GM10847 (cell line): Measurements from ENCODE around the gene CKB.

Experiments used
- POLR2A ChIP-seq: IDR thresholded peaks from 2 replicates; pipeline ENCODE4 v1.6.1; 2011; ENCODE audit not compliant: insufficient read length; ENCODE audit errors: extremely low read depth

Gene CKB

DNA sequence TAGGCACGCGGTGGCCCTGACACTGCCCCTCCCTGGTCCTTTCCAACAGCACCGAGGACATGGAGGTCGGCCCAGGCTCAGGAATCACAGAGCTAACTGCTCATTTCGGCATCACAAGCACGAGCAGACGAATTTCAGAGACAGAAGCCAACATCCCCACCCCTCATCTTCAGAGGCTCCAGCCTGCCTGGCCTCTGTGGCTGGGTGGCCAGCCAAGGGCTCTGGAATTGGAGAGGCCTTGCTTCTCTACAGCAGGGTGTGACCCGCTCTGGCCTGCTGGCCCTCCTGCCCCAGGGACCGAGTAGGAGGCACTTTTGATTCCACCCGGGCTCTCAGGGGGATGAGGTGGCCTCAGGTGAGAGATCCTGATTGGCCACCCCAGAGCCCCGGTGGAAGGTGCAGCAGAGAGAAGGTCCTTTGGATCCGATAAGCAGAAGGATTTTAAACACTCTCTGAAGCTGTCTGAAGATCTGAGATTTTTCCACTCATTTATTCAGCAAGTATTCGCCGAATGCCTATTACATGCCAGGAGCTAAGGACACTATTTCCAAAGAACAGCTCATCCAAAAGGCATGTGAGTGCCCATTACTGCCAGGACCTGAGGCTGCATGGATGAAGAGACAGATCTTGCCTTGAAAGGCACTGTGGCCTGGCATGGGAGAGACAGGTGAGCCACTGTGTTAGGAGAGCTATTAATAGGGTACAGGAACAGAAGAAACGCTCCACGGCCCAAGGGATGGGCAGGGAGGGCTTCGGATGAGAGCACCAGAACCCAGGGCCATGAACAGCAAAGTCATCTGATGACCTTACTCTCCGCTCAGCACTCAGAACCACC is 29.6 kb upstream of the CKB start:
- no peak for TF ChIP-seq POLR2A

DNA sequence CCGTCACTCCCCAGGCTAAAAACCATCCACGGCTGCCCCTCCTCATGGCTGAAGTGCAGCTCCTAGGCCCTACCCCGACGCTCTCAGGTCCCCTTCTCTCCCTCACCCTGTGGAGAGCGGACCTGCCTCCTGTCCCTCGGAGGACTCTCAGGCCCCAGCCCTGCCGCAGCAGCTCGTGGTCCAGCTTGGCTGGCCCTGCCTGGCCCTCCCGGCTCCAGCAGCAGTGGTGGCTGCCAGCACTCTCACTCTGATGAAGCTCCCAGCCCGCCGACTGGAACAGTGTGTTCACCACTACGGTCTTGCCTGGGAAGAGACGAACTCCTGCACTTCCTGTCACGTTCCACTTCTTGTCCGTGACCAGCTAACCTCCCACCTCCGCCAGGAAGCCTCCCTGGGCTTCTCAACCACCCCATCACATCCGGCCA is 28.7 kb upstream of the CKB start:
- TF ChIP-seq POLR2A = no peak

DNA sequence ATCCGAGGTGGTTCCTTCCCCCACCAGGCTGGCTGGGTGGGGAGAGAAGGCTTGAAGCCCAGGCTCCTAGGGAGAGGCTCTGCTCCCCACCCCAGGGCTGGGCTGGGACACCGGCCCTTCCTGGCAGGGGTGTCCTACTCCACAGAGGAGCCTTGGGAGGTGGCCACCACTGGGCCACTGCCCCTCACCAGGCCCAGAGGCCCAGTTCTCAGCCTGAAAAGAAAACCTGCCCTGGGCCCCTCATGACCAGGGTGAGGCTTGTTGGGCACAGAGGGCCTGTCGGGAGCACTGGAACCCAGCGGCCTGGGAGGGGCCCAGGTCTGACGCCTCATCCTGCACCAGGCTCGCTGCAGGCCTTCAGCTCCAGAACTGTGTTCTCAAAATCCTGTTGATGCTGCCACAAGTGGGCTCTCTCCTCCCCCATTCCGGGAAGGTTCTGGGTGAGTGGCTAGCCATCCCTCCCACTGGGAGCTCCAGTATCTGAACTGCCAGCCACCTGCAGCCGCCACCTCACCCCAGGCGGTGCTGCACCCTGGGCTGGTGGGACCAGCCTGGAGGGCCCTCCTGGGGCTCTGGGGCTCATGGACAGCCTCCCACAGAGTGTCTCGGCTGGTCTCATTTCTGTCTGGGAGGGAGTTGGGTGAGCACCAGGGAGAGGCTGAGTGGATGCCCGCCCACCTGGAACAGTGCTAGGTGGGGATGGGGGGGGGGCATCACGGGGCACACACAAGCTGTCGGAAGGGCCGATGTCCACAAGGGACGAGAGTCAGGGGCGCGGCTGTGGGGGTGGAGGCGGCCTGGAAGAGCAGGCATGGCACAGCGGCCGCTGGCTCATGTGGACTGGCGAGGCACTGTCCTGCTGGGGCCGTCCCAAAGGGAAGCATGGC is 28.1 kb upstream of the CKB start:
- TF ChIP-seq POLR2A = no peak

DNA sequence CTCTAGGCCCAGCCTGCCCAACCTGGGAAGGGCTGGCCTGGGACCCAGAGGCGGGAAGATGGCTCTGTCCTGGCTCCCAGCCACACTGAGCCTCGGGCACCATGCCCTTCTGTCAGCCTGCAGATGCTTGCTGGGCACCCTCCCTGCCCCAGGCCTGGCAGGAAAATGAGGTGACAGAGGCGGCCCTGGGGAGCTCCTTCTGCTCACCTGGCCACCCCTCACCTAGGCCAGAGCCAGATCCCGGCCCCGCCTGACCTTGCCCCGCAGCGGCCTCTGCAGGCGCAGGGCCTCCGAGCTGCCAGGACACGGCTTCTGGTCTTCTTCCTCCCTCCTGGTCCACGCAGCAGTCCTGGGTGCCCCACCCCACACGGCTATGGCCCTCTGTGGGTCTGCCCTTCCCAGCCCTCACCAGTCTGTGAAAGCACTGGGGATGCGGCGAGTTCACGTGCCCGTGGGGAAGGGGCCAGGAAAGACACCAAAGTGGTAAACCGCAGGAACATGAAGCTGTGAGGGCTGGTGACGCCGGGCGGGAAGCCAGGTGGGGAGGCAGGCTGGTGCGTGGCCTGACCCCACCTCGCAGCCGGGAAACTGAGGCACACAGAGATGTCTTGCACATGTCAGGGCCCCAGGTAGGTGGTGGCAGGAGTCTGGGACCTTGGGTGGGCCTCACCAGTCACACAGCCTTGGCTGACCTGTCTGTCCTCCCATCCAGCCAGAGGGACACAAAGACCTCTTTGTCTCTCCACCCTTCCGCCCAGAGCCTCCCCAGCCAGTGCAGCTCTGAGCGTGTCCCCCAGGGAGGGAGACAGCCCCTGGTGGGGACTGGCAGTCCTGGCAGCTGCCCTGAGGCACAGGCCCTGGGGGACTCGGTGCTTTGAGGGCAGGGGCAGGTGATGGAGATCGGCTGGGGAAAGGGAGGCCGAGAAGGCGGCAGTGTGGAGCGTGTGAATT is 27.0 kb upstream of the CKB start:
- TF ChIP-seq POLR2A = no peak

DNA sequence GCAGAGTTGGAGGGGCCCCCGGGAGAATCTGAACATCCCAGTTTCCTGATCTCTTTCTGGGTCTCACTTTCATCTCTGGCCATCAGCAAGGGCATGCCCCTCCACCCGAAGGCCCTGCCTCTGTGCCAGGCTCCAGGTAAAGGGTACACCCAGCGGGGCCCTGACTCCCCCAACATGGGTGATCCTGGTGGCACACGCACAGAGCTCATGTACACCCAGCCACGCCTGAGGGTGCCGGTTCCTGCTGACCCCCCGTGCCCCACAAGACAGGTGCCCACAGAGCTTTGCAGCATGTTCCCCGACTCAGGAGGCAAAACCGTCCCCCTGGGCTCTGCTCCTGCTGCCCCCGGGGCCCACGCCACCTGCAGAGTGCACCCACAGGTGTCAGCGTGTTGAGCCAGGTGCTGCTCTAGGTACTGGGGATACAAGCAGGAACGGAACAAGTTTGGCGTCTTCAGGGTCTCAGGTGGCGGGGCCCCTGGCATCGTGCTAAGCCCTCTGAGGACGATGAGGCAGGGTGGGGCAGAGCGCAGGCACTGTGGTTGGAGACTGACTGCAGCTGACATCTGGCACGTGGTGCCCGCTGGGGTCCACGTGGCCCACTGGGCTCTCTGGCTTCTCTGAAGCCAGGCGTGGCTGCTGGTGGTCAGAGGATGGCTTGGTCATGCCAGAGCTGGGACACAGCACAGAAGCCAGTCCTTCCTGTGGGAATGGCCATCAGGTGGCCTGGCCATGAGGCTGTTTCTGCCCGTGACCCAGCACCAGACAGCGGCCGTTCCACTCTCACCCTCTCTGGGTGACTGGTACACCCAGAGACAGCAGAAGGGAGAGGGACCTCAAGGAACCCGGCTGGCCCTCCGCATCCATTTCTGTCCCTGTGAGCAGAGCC is 26.1 kb upstream of the CKB start:
- no peak for TF ChIP-seq POLR2A

DNA sequence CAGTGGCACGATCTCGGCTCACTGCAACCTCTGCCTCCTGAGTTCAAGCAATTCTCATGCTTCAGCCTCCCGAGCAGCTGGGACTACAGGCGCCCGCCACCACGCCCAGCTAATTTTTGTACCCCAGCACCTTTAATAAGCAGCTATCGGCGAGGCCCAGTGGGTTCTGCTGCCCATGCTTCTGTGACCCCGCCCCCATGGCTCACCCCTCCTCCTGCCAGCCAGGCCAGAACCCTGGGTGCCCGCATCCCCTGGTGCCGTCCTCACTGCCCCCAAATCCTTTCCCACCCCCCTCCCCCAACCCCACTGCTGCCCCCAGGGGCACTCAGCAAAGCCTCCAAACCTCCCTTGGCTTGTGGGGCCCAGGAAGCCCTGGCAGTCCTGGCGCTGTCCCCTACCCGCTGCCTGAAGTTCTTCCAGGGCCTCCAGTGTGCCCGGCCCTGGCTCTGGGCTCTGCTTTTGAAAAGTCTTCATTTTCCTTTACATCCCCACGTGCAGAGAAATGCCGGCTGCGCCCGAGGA is 25.4 kb upstream of the CKB start:
- no peak for TF ChIP-seq POLR2A

DNA sequence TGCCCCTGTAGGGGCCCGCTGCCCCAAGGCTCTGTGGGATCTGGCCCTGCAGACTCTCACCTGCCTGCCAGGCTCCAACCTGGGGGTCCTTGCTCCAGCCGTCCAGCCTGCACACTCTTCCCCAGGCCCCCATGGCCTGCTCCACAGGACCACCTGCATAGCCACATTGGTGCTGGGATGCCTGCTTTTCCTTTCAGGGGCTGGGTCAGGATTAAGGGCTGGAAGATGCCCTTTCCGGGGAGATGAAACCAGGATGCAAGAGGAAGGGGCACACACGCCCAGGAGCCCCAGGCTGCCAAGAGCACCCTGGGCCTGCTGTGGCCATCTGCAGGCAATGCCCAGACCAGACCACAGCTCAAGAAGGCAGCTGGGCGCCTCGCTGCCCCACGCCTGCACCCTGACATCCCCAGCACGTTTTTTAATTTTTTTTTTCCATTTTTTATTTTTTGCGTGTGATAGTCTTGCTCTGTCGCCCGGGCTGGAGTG is 24.9 kb upstream of the CKB start:
- no peak for TF ChIP-seq POLR2A

DNA sequence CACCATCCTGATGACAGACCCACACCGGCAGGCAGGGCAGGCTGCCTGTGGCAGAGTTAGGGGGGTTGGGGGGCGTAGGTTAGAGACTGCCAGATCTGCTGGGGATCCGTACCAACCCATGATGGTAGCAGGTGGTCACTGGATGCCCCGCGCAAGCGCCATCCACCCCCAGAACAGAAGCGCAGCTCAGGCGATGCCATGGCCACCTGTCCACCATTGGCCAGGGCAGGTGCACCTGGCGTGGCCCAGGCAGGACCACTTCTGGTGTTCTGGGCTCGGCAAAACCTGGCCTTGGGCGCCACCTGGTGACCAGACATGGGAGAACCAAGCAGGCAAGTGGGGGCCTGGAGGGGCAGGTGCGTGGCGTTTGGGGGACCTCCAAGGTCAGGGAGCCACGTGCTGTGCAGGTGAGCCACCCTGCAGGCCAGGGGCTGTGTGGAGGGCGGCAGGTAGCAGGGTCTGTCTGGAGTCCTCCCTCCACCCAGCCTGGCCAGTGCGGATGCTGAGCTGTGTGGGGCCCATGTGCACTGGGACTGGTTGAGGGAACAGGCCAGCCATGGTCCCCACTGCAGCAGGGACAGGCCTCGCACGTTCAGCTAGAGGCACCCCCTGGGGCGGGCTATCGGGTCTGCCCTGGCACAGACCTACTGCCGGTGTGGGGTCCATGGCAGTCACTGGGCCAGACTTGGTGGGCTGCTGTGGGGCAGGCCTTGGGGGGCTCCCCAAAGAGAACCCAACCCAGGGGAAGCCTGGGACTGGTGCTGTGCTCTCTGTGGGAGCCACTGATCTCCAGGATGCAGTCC is 24.2 kb upstream of the CKB start:
- TF ChIP-seq POLR2A = no peak

DNA sequence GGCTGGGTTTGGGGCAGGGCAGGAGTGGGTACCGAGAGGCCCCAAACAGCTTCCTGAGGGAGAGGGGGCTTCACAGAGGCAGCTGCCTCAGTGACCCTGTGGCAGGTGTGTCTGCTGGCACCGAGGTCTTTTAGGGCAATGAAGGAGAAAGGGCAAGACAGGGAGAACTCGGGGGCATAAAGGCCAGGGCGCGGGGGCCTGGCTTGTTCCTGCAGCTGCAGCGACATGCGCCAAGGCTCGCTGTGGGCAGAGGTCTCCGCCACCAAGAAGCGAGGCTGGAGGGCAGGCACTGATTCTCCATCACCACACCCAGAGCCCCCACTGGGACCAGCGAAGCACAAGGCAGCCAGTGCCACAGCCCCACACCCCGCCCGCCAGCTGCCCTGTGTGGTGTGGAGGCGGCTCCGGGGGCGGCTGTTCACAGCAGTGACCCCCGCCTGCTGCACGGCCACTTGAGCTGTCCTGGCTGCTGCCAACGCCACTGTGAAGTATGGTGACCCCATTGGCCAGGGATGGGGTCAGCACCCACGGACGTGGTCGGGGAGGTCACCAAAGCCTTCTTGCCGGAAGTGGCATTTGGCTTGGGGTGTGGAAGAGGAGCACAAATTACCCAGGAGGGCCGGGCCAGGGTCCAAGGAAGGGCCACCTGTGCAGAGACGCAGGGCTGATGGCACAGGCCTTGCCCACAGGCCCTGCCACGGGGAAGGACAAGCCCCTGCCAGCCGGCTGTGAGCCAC is 23.5 kb upstream of the CKB start:
- no peak for TF ChIP-seq POLR2A

DNA sequence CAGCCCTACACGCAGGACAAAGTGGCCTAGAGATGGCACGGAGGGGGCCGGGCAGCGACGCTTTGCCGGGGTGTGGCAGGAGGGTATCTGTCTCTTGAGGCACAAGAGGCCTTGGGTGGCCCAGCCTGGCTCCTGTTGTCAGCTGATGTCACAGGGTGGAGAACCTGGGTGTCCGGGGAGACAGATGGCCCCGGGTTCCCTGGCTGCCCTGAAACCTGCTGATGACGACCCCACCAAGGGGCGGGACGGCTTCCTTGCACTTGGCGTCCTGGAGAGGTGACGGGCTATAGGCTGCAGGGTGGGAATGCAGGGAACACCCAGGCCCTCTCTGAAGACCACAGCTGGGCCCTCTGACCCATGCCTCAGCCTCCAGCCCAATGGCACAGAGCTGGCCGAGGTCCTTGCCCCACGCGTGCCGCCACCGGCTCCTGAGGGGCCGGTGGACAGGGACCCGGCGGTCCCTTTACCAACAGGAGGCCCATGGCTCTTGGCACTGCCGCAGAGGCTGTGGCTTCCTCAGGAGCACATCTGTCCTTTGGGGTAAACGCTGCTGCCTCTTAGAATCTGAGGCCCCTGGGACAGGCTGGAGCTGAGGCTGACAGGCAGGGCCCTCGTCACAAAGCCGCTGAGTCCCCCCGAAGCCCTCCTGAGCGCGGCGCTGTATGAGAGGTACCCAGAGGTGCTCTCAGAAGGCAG is 22.7 kb upstream of the CKB start:
- TF ChIP-seq POLR2A = no peak

DNA sequence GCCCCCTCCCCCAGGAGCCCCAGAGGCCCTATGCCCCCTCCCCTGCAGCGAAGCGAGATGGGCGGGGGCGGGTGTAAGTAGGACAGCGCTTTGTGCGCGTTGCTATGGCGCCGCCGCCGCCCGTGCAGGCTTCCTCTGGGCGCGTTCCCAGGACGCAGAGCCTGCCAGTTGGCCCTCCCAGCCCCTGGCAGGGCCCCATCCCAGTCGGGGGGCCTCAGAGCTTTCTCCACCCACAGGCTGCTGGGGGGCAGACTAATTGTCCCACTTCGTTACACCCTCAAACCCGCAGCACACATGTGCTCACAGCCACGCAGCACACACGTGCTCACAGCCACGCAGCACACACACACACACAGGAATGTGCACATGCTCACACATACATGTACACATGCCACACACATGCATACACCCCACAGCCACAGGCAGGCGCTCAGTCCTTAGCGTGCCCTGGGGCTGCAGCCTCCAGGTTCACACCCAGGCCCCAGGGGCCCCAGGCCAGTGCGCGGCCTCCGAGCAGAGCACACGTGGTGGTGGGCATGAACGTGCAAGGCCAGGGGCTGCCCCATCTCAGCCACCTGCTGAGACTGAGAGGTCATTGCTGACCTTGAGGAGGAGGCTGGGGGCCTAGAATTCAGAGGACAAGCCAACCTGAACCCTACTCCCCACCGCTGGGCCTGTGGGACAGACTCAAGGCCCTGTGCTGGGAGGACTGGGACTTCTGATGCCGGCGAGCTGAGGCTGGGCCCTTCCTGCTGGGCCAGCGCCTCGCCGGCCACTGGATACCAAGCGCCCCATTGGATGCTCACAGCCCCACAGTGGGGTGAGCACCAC is 22.0 kb upstream of the CKB start:
- no peak for TF ChIP-seq POLR2A
